HG03159 (cell line): ENCODE results near the gene PPP1R15B.

Experiments
- ATAC-seq: cut with Tn5 transposase; IDR thresholded peaks from one replicate; pipeline ENCODE4 v1.9.1; 2021; ENCODE audit warnings: mild to moderate bottlenecking, moderate library complexity; ENCODE audit not compliant: unreplicated experiment

The PPP1R15B gene

GRCh38 chr1:204421441-204421840 is 9.8 kb upstream of the PPP1R15B start:
- no peak for ATAC-seq

GRCh38 chr1:204420039-204421004 is 8.7 kb upstream of the PPP1R15B start:
- ATAC-seq: no peak

GRCh38 chr1:204419064-204419403 is 7.4 kb upstream of the PPP1R15B start:
- ATAC-seq: no peak

- peak; percentile 75 for ATAC-seq
Measured at GRCh38 chr1:204418174-204419063, 6.8 kb upstream of the PPP1R15B start.

- no peak for ATAC-seq
Measured at GRCh38 chr1:204417074-204417997, 5.7 kb upstream of the PPP1R15B start.

- ATAC-seq: no peak
Measured at GRCh38 chr1:204416589-204417073, 5.0 kb upstream of the PPP1R15B start.

- no peak for ATAC-seq
Measured at GRCh38 chr1:204415351-204415750, 3.7 kb upstream of the PPP1R15B start.

- no peak for ATAC-seq
Measured at GRCh38 chr1:204414016-204414415, 2.4 kb upstream of the PPP1R15B start.

GRCh38 chr1:204413170-204413535 is 1.5 kb upstream of the PPP1R15B start:
- ATAC-seq: no peak

- peak; percentile 22 for ATAC-seq
Measured at GRCh38 chr1:204410688-204411450, 748 bp downstream of the PPP1R15B start.

GRCh38 chr1:204409836-204410687 is 1.6 kb downstream of the PPP1R15B start:
- ATAC-seq: no peak

GRCh38 chr1:204409123-204409522 is 2.5 kb downstream of the PPP1R15B start:
- no peak for ATAC-seq

- no peak for ATAC-seq
Measured at GRCh38 chr1:204408602-204409001, 3.0 kb downstream of the PPP1R15B start.

- no peak for ATAC-seq
Measured at GRCh38 chr1:204408074-204408507, 3.5 kb downstream of the PPP1R15B start.

GRCh38 chr1:204407295-204407971 is 4.2 kb downstream of the PPP1R15B start:
- ATAC-seq: no peak

GRCh38 chr1:204406621-204407020 is 5.0 kb downstream of the PPP1R15B start:
- ATAC-seq: no peak

GRCh38 chr1:204405988-204406387 is 5.6 kb downstream of the PPP1R15B start:
- ATAC-seq: no peak

- ATAC-seq: no peak
Measured at GRCh38 chr1:204404629-204405028, 7.0 kb downstream of the PPP1R15B start.
